HepG2 (cell line): Measurements from ENCODE around the gene NPAS2. TPM values are rescaled to one million over a fixed set of nuclear protein-coding genes. Genes with fewer than 3 reads are reported as not detected.

ENCODE experiments used
- ATAC-seq: fragments of 200-7000 bp; cut with Tn5 transposase; 3 replicates; pipeline ENCODE4 v1.9.1; 2020; ENCODE audit warnings: mild to moderate bottlenecking, moderate library complexity
- BruUV-seq: library from RNA; stranded (reverse); fragments of 400-500 nt; replicated peaks from 2 replicates; lab custom pipeline; 2021; lab: Mats Ljungman, UMichigan
- CTCF ChIA-PET: fragments of 300-600 bp; formaldehyde crosslinking; extraction: SDS; loops from one replicate; lab custom pipeline; 2021; ENCODE audit warnings: low total read pairs, inconsistent platforms, low intra/inter-chr PET ratio; lab: Yijun Ruan, JAX
- POLR2A ChIA-PET: fragments of 350-600 bp; sonication (Branson Sonifier 250); formaldehyde crosslinking; loops from one replicate; lab custom pipeline; 2020; ENCODE audit warnings: antibody characterized with exemption, inconsistent platforms; lab: Yijun Ruan, JAX
- DNase-seq: peaks from one replicate; pipeline ENCODE4 v3.0.0-alpha.2; 2015; ENCODE audit warnings: low spot score
- FAIRE-seq: peaks from 3 replicates; lab custom pipeline; 2011; peaks lifted over from hg19 to GRCh38; lab: Jason Lieb, UNC
- H2AFZ ChIP-seq: one replicate; pipeline ENCODE4 v1.6.1; 2011; ENCODE audit warnings: low read length, inconsistent platforms
- H3K27ac ChIP-seq: fragments of 300-600 bp; 3 replicates; pipeline ENCODE4 v1.8.0; 2011; ENCODE audit warnings: mixed run types, mild to moderate bottlenecking, mixed read lengths, low read length, inconsistent platforms; ENCODE audit not compliant: insufficient read depth; ENCODE audit errors: extremely low read length
- H3K27me3 ChIP-seq, 2 experiments: fragments of 200-600 bp in 1 of 2; 2 replicates in 1 of 2; 3 replicates in 1 of 2; pipeline versions ENCODE4 v1.6.0 to v1.8.0; 2011; ENCODE audit warnings: low read length in 2 of 2, mild to moderate bottlenecking in 2 of 2, moderate library complexity in 2 of 2, inconsistent platforms in 1 of 2; ENCODE audit not compliant: insufficient read depth in 2 of 2, control insufficient read depth in 1 of 2
- H3K36me3 ChIP-seq, 2 experiments: fragments of 200-600 bp in 1 of 2; replicated peaks in 1 of 2; 2 replicates in 1 of 2; 3 replicates in 1 of 2; pipeline versions ENCODE4 v1.5.1 to v1.8.0; 2011; ENCODE audit warnings: low read length in 2 of 2, inconsistent platforms in 1 of 2; ENCODE audit not compliant: insufficient read depth in 2 of 2, control insufficient read depth in 1 of 2
- H3K4me1 ChIP-seq: 2 replicates; pipeline ENCODE4 v1.5.1; 2012; ENCODE audit warnings: low read length, inconsistent platforms; ENCODE audit not compliant: insufficient read depth
- H3K4me2 ChIP-seq: 2 replicates; pipeline ENCODE4 v1.6.0; 2011; ENCODE audit warnings: low read depth, low read length, inconsistent platforms
- H3K4me3 ChIP-seq, 3 experiments: fragments of 200-600 bp in 1 of 3; sonication (generic), shearing (Covaris generic) in 1 of 3; replicated peaks in 1 of 3; 2 replicates each; pipeline ENCODE4 v1.5.1; 2011 to 2016; ENCODE audit warnings: low read length in 3 of 3, inconsistent platforms in 2 of 3, low read depth in 2 of 3, mild to moderate bottlenecking in 2 of 3, control low read depth in 1 of 3, mixed read lengths in 1 of 3; ENCODE audit not compliant: insufficient read depth in 1 of 3
- H3K79me2 ChIP-seq: one replicate; pipeline ENCODE4 v1.6.1; 2011; ENCODE audit warnings: low read length, inconsistent platforms; ENCODE audit not compliant: insufficient read depth
- H3K9ac ChIP-seq: 2 replicates; pipeline ENCODE4 v1.6.0; 2011; ENCODE audit warnings: mild to moderate bottlenecking, low read depth, low read length, inconsistent platforms; ENCODE audit not compliant: insufficient read depth
- H3K9me3 ChIP-seq: 2 replicates; pipeline ENCODE4 v1.5.1; 2012; ENCODE audit warnings: mild to moderate bottlenecking, low read length
- H4K20me1 ChIP-seq: 2 replicates; pipeline ENCODE4 v1.6.0; 2011; ENCODE audit warnings: inconsistent platforms, mild to moderate bottlenecking, low read length, moderate library complexity; ENCODE audit not compliant: insufficient read depth
- AGO2 ChIP-seq: fragments of 200-400 bp; formaldehyde crosslinking; optimal IDR thresholded peaks from 2 replicates; pipeline ENCODE3; 2017; ENCODE audit warnings: mild to moderate bottlenecking, low read depth, low read length, moderate library complexity
- CCDC6 ChIP-seq: sonication (generic); formaldehyde crosslinking; IDR thresholded peaks from 2 replicates; pipeline ENCODE4 v1.8.1; 2022; ENCODE audit warnings: mild to moderate bottlenecking, missing genetic modification reagents, moderate library complexity
- ELF1 ChIP-seq: sonication (generic); formaldehyde crosslinking; IDR thresholded peaks from 2 replicates; pipeline ENCODE4 v1.4.0; 2020; ENCODE audit warnings: missing genetic modification reagents
- ERF ChIP-seq: IDR thresholded peaks from 2 replicates; pipeline ENCODE4 v1.6.1; 2018; ENCODE audit warnings: missing biosample characterization, missing genetic modification reagents
- KDM2A ChIP-seq: sonication (generic); formaldehyde crosslinking; IDR thresholded peaks from 2 replicates; pipeline ENCODE4 v1.4.0; 2020; ENCODE audit warnings: low read depth, missing genetic modification reagents, borderline replicate concordance
- NR2F6 ChIP-seq, 2 experiments: IDR thresholded peaks; 2 replicates each; pipeline ENCODE4 v1.6.1; 2016; ENCODE audit warnings: antibody characterized with exemption in 1 of 2, mild to moderate bottlenecking in 1 of 2
- WGBS: methylation state at CpG from one replicate; pipeline ENCODE4 v1.1.6; 2017; ENCODE audit warnings: low lambda C conversion rate; 5-methylcytosine and 5-hydroxymethylcytosine counted together
- in situ Hi-C: cut with HindIII; loops from 2 replicates; pipeline ENCODE4 v1.10.0; 2017; ENCODE audit warnings: low pct_unique_long_range_greater_than_20kb; ENCODE audit not compliant: extremely low pct_ligation_motif_present
- intact Hi-C: fragments of 100-400 bp; cut with micrococcal nuclease; formaldehyde crosslinking; loops from one replicate; pipeline ENCODE4 v1.10.0; 2022; ENCODE audit not compliant: unreplicated experiment
- polyA plus RNA-seq, 8 experiments: library from polyadenylated mRNA; depleted of rRNA in 3 of 8; stranded (reverse) in 7 of 8; unstranded in 1 of 8; fragments of >200 nt; fragmentation: Illumina TruSeq in 4 of 8; extraction: Trizol in 4 of 8; gene quantifications; 2 replicates each; pipeline versions ENCODE4 v1.2.1 to v1.2.3, GENCODE V29; 2011 to 2016; ENCODE audit warnings: low read depth in 4 of 8, missing spikeins in 1 of 8, mixed read lengths in 1 of 8; ENCODE audit not compliant: insufficient read depth in 1 of 8
- total RNA-seq, 5 experiments: library from RNA; depleted of rRNA; stranded (reverse); fragments of >200 nt; fragmentation: Illumina TruSeq; extraction: Trizol; gene quantifications; 2 replicates each; pipeline ENCODE4 v1.2.3, GENCODE V29; 2016; ENCODE audit warnings: low read depth in 1 of 5
- TF ChIP-seq, protein P1 (sequence below): sonication (generic); formaldehyde crosslinking; IDR thresholded peaks from 2 replicates; pipeline ENCODE4 v1.5.1; 2020; ENCODE audit warnings: mild to moderate bottlenecking, missing genetic modification reagents, borderline replicate concordance
- TF ChIP-seq, protein P2 (sequence below): sonication (generic); formaldehyde crosslinking; IDR thresholded peaks from 2 replicates; pipeline ENCODE4 v1.9.0; 2021; ENCODE audit warnings: missing genetic modification reagents, borderline replicate concordance

Gene NPAS2
- total and polyA plus RNA-seq, 2 of the 13 experiments (the other 11 are each of a cell fraction or from before 2014, with no cell fraction given), result 14.8 to 37.5 TPM

- TF ChIP-seq KDM2A (no peak), NR2F6 (IDR thresholded peaks at IDR 0.05) (no peak), NR2F6 (CRISPR knock-in tag; IDR thresholded peaks at IDR 0.05) (no peak), CCDC6 (no peak), ELF1 (CRISPR knock-in tag) (no peak)
- TF ChIP-seq, protein P1, sequence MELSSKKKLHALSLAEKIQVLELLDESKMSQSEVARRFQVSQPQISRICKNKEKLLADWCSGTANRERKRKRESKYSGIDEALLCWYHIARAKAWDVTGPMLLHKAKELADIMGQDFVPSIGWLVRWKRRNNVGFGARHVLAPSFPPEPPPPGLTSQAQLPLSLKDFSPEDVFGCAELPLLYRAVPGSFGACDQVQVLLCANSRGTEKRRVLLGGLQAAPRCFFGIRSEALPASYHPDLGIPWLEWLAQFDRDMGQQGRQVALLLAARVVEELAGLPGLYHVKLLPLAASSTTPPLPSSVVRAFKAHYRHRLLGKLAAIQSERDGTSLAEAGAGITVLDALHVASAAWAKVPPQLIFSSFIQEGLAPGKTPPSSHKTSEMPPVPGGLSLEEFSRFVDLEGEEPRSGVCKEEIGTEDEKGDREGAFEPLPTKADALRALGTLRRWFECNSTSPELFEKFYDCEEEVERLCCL (CRISPR knock-in tag), result no peak
- TF ChIP-seq, protein P2, sequence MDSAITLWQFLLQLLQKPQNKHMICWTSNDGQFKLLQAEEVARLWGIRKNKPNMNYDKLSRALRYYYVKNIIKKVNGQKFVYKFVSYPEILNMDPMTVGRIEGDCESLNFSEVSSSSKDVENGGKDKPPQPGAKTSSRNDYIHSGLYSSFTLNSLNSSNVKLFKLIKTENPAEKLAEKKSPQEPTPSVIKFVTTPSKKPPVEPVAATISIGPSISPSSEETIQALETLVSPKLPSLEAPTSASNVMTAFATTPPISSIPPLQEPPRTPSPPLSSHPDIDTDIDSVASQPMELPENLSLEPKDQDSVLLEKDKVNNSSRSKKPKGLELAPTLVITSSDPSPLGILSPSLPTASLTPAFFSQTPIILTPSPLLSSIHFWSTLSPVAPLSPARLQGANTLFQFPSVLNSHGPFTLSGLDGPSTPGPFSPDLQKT (CRISPR knock-in tag), result no peak
Measured at GRCh38 chr2:100967716-100968115, 147.8 kb downstream of the NPAS2 start (continued).

DNA sequence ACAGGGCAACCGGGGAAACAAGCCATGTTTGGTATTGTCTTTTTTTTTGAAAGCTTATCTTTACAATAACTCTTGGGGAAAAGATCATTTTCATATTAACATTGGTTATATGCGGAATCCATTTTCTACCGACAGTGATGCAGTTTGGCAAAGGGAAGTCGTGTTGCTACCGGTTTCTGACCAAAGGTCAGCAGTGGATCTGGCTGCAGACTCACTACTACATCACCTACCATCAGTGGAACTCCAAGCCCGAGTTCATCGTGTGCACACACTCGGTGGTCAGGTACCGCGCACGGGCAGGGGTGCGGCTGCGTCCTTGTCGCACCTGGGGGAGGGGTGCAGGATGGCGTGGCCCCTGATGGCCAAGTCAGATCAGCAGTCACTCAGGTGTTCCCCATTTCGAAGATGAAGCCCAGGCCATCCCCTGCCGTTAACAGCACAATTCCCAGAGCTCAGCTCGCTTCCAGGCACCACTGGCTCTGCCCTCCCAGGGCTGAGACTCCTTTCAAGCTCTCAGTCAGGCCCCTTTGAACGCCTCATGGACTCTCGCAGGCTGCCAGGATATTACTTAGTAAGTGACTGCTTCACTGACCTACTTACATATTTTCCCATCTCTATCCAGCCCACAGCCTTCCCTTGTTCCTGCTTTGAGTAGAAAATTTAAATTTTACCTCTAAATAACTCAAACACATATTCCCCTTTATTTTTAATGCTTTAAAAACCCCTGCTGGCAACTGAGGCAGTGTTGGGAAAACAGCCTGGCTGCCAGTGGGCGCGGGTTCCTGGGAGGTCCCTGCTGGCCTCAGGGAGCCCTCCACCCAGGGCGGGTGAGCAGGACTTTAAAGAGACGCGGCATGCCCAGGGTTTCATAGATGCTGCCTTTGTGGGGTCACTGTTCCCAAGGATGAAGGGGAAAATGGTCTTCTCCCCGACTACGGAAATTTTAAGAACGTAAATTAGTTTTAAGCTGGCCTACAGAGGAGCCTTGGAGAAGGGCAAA is 148.5 kb downstream of the NPAS2 start:
- POLR2A ChIA-PET, result no interaction called here
- ATAC-seq (no peak), DNase-seq (no peak), FAIRE-seq (no peak)
- Histone ChIP-seq H3K36me3 (peaks cover 34 to 90% of the 10 kb centered on the region in 2 experiments), H3K27me3 (no peaks in the 10 kb centered on the region), H3K4me3 (no peak overlapping the region), H3K4me1 (no peaks in the 10 kb centered on the region), H3K27ac (no peak overlapping the region), H4K20me1 (no peaks in the 10 kb centered on the region), H3K4me2 (no peak overlapping the region), H3K79me2 (no peaks in the 10 kb centered on the region), H2AFZ (no peak overlapping the region), H3K9me3 (no peaks in the 10 kb centered on the region), H3K9ac (no peak overlapping the region)
- CTCF ChIA-PET, result no interaction called here
- 94% methylated on average over 27 of the region's 28 CpGs for WGBS
- TF ChIP-seq AGO2 (peak; percentile 64), ERF (CRISPR knock-in tag) (no peak)
- intact Hi-C loops (no loop called here), in situ Hi-C loops (no loop called here)
- BruUV-seq, result no TSS peak
